ENCODE data around the gene RHOA. TPM values are rescaled to one million over a fixed set of nuclear protein-coding genes. Genes with fewer than 3 reads are reported as not detected.

The RHOA gene
- total and polyA plus RNA-seq, 2 of the 8 experiments (the other 6 are each of a cell fraction or from before 2014, with no cell fraction given), result 176 to 397 TPM

DNA sequence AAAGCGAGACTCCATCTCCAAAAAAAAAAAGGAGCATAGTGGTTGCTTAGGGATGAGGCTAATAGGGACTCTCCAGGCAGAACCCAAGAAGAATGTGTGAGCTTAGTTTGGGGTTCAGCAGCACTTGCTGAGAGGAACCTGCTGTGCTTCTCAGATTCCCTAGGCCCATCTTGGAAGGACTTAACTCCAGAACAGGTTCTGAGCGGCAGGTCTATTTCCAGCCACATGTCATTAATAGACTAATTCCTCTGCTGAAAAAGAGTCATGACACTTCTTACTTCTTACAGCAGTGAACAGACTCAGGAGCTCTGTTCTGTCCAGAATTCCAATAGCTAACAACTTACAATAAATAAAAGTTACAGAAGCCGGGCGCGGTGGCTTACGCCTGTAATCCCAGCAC, 22.5 kb downstream of the RHOA start:
- Histone ChIP-seq H3K4ac (replicated peaks; ENCODE audit: insufficient read length, low read depth, low read length) (no peak overlapping the region), H4K5ac (ENCODE audit: insufficient read length, low read depth, low read length) (no peak overlapping the region), H3K79me1 (ENCODE audit: low read depth, low read length) (peaks cover 14% of the 10 kb centered on the region), H2BK15ac (ENCODE audit: low read length) (no peak overlapping the region), H3K4me2 (ENCODE audit: insufficient read depth in 1 of 2, low read depth in 2 of 2, low read length in 2 of 2) (no peak overlapping the region), H3K27me3 (replicated peaks in 1 of 4; ENCODE audit: control insufficient read depth in 3 of 4, extremely low read depth in 1 of 4, insufficient read depth in 3 of 4, low read length in 3 of 4) (no peaks in the 10 kb centered on the region), H3K9ac (replicated peaks in 1 of 4; ENCODE audit: extremely low read depth in 1 of 4, low read depth in 3 of 4, low read length in 3 of 4) (no peak overlapping the region), H2AFZ (ENCODE audit: low read length) (no peak overlapping the region), H3K14ac (ENCODE audit: insufficient read length) (no peak overlapping the region), H3K79me2 (ENCODE audit: control insufficient read depth in 1 of 2, insufficient read depth in 2 of 2, low read length in 2 of 2) (peaks cover 10 to 90% of the 10 kb centered on the region in 2 experiments), H2AK5ac (ENCODE audit: low read depth, low read length) (no peak overlapping the region), H4K91ac (replicated peaks; ENCODE audit: insufficient read length, low read length) (no peak overlapping the region), H4K8ac (ENCODE audit: extremely low read depth, insufficient read depth, low read length) (no peak overlapping the region), H2BK12ac (ENCODE audit: low read depth, low read length) (no peak overlapping the region), H3K23ac (ENCODE audit: insufficient read length) (no peak overlapping the region), H2BK20ac (ENCODE audit: low read length) (no peak overlapping the region), H2BK120ac (replicated peaks; ENCODE audit: low read depth, low read length) (no peak overlapping the region), H3K27ac (ENCODE audit: low read depth, low read length) (no peak overlapping the region), H3K36me3 (ENCODE audit: control insufficient read depth in 2 of 4, insufficient read depth in 4 of 4, low read length in 3 of 4) (no peaks in the 10 kb centered on the region; a peak in 1 of 8 replicates), H3K18ac (ENCODE audit: extremely low read depth, low read length) (no peak overlapping the region), H3K56ac (replicated peaks; ENCODE audit: insufficient read length, low read depth, low read length) (no peak overlapping the region), H2BK5ac (ENCODE audit: low read depth, low read length) (no peak overlapping the region), H3K23me2 (ENCODE audit: low read depth, low read length) (no peaks in the 10 kb centered on the region), H3K4me3 (ENCODE audit: extremely low read depth in 1 of 4, insufficient read depth in 2 of 4, low read depth in 3 of 4, low read length in 4 of 4) (no peak overlapping the region), H3K4me1 (replicated peaks in 1 of 4; ENCODE audit: control insufficient read depth in 3 of 4, insufficient read depth in 4 of 4, low read length in 3 of 4) (no peaks in the 10 kb centered on the region), H4K20me1 (replicated peaks in 1 of 2; ENCODE audit: control insufficient read depth in 1 of 2, insufficient read depth in 2 of 2, low read length in 2 of 2) (peaks cover 6 to 18% of the 10 kb centered on the region in 2 experiments), H3K9me3 (ENCODE audit: insufficient read depth in 2 of 2, low read depth in 1 of 2, low read length in 1 of 2) (no peaks in the 10 kb centered on the region)
- ChIA-PET CTCF (ENCODE audit: partially characterized antibody) (interaction anchor here (0.6 to 1.6 kb wide), 6 partner anchors 12 to 467 kb away, joined by 3 to 4 read pairs (median 3); partner anchors contain the start of gene AMT), POLR2A (ENCODE audit: partially characterized antibody) (interaction anchor here (0.6 to 1.8 kb wide), 5 partner anchors 9 to 49 kb away, joined by 3 to 7 read pairs (median 3); partner anchors contain the start of genes GPX1, RHOA and USP4)
- DNase-seq (ENCODE audit: low read depth in 1 of 2, low spot score in 2 of 2) (no peak), FAIRE-seq (no peak)
- no peak for TF ChIP-seq CHD2 (IDR thresholded peaks at IDR 0.05; ENCODE audit: low read length)
- TF ChIP-seq GABPA (IDR thresholded peaks at IDR 0.05; ENCODE audit: borderline replicate concordance, insufficient read depth, low read length), result no peak
- TF ChIP-seq NRF1 (IDR thresholded peaks at IDR 0.05; ENCODE audit: low read depth, low read length), result no peak
- TF ChIP-seq POU5F1 (IDR thresholded peaks at IDR 0.05; ENCODE audit: low read depth, low read length), result no peak
- WGBS, 2 experiments (ENCODE audit: extremely low coverage in 1 of 2, insufficient coverage in 1 of 2, insufficient read length in 1 of 2, insufficient replicate concordance in 2 of 2, low coverage in 1 of 2, low lambda C conversion rate in 2 of 2, missing lambda C conversion rate in 1 of 2), result 88% methylated on average over 5 of the region's 6 CpGs; no CpG with 5 or more reads in 1 of the 2 experiments
